Measurements from ENCODE around the gene SYNE1.

SYNE1 gene

DNA sequence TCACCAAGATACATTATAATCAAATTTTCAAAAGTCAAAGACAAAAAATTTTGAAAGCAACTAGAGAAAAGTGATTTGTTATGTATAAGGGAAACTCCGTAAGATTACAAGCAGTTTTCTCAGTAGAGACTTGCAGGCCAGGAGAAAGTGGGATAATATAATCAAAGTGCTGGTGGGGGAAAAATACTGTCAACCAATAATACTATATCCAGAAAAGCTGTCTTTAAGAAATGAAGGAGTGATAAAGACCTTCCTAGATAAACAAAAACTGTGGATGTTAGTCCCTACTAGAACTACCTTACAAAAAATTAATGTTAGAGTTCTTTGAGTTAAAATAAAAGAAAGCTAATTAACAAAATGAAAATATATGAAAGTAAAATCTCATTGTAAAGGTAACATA lies 79.7 kb downstream of the SYNE1 start:
- TF ChIP-seq, protein P1, sequence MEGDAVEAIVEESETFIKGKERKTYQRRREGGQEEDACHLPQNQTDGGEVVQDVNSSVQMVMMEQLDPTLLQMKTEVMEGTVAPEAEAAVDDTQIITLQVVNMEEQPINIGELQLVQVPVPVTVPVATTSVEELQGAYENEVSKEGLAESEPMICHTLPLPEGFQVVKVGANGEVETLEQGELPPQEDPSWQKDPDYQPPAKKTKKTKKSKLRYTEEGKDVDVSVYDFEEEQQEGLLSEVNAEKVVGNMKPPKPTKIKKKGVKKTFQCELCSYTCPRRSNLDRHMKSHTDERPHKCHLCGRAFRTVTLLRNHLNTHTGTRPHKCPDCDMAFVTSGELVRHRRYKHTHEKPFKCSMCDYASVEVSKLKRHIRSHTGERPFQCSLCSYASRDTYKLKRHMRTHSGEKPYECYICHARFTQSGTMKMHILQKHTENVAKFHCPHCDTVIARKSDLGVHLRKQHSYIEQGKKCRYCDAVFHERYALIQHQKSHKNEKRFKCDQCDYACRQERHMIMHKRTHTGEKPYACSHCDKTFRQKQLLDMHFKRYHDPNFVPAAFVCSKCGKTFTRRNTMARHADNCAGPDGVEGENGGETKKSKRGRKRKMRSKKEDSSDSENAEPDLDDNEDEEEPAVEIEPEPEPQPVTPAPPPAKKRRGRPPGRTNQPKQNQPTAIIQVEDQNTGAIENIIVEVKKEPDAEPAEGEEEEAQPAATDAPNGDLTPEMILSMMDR (IDR thresholded peaks at IDR 0.05; ENCODE audit: low read depth, low read length), result no peak
- in situ Hi-C loops (cut with HindIII; ENCODE audit: low sequenced_read_pairs), result no loop called here
- DNase-seq (ENCODE audit: low read depth, low spot score), result no peak
- no peak overlapping the region for H3K4me3 ChIP-seq (ENCODE audit: low read depth, low read length)

DNA sequence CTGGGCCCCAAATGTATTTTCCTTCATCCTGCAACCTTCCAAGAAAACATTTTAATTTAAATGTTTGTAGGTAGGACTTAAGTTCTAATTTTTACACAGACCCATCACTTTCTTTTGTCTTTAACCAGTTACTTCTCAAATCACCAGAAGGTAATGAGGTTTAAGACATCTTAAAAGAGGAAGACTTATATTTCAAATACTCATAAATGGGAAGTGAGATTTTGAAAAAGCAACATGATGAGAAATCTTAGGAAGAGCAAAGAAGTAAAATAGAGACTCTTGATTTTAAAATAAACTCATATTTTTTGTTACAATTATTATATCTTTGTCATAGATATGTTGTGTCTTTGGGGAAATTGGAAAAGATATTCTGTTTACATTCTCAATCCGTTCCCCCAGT lies 82.3 kb downstream of the SYNE1 start:
- TF ChIP-seq, protein P1 (IDR thresholded peaks at IDR 0.05; ENCODE audit: low read depth, low read length), result no peak
- H3K4me3 ChIP-seq (ENCODE audit: low read depth, low read length), result no peak overlapping the region
- in situ Hi-C loops (cut with HindIII; ENCODE audit: low sequenced_read_pairs), result no loop called here
- DNase-seq (ENCODE audit: low read depth, low spot score), result no peak

DNA sequence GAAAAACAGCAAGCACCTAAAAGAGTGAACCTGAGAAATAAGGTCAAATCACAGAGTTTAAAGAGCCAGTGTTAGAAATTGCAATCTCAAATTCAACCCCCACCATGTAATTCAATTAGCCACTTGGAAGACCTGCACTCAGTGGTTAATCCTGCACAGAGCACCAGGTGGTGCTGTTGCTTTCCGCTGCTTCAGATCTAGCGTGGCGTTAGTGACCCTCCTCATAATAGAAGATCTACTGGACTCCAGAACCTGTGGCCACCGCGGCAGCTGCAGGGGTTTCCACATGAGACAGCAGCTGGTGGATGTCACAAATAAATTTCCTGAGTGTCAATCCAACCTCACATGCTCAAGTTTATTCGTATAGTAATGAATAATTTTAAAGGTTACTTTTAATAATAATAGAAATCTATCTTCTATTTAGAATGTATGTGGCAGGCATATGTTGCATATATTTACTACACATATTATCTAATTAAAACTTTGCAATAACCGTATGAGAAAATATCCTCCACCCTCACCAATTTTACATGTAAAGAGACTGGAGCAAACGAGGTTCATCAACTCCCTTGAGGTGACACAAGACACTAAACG lies 84.4 kb downstream of the SYNE1 start:
- H3K4me3 ChIP-seq (ENCODE audit: low read depth, low read length), result no peak overlapping the region
- peak; percentile 73 for DNase-seq (ENCODE audit: low read depth, low spot score)
- TF ChIP-seq, protein P1 (IDR thresholded peaks at IDR 0.05; ENCODE audit: low read depth, low read length), result peak; percentile 89
- in situ Hi-C loops (cut with HindIII; ENCODE audit: low sequenced_read_pairs), result no loop called here

DNA sequence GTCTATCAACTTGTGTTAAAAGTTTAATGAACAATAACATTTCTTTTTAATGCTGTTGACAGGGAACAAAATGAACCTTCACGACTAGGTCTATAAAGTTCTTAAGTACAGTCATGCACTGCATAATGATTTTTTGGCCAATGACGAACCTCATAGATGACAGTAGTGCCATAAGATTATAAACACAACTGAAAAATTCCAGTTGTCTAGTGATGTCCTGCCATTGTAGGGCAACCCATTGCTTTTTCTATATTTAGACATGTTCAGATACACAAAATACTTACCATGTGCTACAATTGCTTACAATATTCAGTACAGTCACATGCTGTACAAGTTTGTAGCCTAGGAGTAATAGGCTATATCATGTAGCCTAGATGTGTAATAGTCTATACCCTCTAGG lies 93.6 kb downstream of the SYNE1 start:
- no peak for DNase-seq (ENCODE audit: low read depth, low spot score)
- in situ Hi-C loops (cut with HindIII; ENCODE audit: low sequenced_read_pairs), result no loop called here
- TF ChIP-seq, protein P1 (IDR thresholded peaks at IDR 0.05; ENCODE audit: low read depth, low read length), result no peak
- no peak overlapping the region for H3K4me3 ChIP-seq (ENCODE audit: low read depth, low read length)

DNA sequence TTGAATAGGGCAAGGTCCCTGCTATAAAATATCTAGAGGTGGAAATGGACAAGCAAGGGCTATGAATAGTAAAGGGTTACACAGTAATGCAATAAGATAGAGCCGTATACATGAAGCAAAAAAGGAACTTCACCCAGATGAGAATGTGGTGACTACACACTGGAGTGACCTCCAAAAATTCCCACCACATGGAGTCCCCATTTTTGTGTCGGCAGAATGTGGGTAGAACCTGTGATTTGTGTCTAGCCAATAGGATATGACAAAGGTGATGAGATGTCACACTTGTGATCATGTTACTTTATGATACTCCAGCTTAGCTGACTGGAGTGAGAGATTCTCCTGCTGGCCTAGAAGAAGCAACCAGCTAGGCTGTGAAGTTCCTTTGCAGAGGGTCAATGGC lies 96.8 kb downstream of the SYNE1 start:
- TF ChIP-seq, protein P1 (IDR thresholded peaks at IDR 0.05; ENCODE audit: low read depth, low read length), result no peak
- in situ Hi-C loops (cut with HindIII; ENCODE audit: low sequenced_read_pairs), result no loop called here
- no peak for DNase-seq (ENCODE audit: low read depth, low spot score)
- no peak overlapping the region for H3K4me3 ChIP-seq (ENCODE audit: low read depth, low read length)

DNA sequence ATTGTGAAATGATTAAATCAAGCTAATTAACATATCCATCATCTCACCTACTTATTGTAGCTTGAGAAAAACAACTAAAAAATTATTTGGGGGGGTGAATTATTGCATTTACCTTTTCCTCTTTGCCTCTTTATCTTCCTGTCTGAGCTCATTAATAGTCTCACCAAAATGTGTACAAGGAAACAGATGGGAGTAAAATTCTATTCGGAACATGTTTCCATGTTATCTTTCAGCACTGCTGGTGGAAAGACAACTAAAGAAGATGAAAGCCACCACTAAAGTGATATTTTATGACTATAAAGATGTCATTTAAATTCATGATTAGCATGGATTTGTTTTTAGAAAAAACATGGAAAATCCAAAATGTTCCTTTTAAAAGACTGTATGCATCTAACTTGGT lies 102.6 kb downstream of the SYNE1 start:
- no peak overlapping the region for H3K4me3 ChIP-seq (ENCODE audit: low read depth, low read length)
- DNase-seq (ENCODE audit: low read depth, low spot score), result no peak
- TF ChIP-seq, protein P1 (IDR thresholded peaks at IDR 0.05; ENCODE audit: low read depth, low read length), result no peak
- in situ Hi-C loops (cut with HindIII; ENCODE audit: low sequenced_read_pairs), result no loop called here

Data from astrocyte of the spinal cord (primary cell).